ENCODE results near the gene PRRC1. TPM values are rescaled to one million over a fixed set of nuclear protein-coding genes. Genes with fewer than 3 reads are reported as not detected.

Gene PRRC1
- total and polyA plus RNA-seq, 12 donors = 19.1 to 128 (median 47.8) TPM

DNA sequence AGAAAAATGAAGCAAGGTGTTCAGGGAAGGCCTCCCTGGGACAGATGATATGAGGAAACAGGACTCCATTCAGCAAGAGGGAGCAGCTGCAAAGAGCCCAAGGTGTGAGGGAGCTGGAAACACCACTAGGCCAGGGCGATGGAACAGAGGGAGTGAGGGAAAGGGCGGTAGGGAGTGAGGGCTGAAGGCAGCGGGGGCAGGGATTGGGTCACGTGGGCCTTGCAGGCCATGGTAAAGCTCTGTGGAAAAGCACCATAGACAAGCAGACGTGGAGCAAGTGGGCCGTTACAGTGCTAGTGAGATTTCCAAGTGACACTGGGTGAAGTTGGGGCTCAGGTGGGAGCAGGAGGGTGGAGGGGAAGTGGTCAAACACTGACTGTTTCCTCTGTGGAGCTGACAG lies 10.8 kb upstream of the PRRC1 start:
- intact Hi-C loops (cut with DNase I) = no loop called here
- Histone ChIP-seq H3K4me1 (replicated peaks in 1 of 2) (no peaks in the 10 kb centered on the region), H3K9me3 (replicated peaks in 1 of 3) (no peaks in the 10 kb centered on the region), H3K4me3 (no peak overlapping the region), H3K27me3 (no peaks in the 10 kb centered on the region), H3K27ac (no peak overlapping the region), H3K36me3 (replicated peaks in 1 of 2) (no peaks in the 10 kb centered on the region)
- TF ChIP-seq, protein P1, sequence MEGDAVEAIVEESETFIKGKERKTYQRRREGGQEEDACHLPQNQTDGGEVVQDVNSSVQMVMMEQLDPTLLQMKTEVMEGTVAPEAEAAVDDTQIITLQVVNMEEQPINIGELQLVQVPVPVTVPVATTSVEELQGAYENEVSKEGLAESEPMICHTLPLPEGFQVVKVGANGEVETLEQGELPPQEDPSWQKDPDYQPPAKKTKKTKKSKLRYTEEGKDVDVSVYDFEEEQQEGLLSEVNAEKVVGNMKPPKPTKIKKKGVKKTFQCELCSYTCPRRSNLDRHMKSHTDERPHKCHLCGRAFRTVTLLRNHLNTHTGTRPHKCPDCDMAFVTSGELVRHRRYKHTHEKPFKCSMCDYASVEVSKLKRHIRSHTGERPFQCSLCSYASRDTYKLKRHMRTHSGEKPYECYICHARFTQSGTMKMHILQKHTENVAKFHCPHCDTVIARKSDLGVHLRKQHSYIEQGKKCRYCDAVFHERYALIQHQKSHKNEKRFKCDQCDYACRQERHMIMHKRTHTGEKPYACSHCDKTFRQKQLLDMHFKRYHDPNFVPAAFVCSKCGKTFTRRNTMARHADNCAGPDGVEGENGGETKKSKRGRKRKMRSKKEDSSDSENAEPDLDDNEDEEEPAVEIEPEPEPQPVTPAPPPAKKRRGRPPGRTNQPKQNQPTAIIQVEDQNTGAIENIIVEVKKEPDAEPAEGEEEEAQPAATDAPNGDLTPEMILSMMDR (IDR thresholded peaks at IDR 0.05) = no peak
- no peak for TF ChIP-seq POLR2A (IDR thresholded peaks at IDR 0.05)
- no peak for DNase-seq
- WGBS, 4 donors = 80 to 91% (median 83%) methylated on average over 6 of the region's 6 CpGs

- no peak for TF ChIP-seq POLR2A (IDR thresholded peaks at IDR 0.05)
- TF ChIP-seq, protein P1 (IDR thresholded peaks at IDR 0.05) = no peak
- intact Hi-C loops (cut with DNase I) = no loop called here
- Histone ChIP-seq H3K27me3 (no peaks in the 10 kb centered on the region), H3K9me3 (replicated peaks in 1 of 3) (no peaks in the 10 kb centered on the region), H3K36me3 (replicated peaks in 1 of 2) (no peaks in the 10 kb centered on the region), H3K4me1 (replicated peaks in 1 of 2) (no peaks in the 10 kb centered on the region), H3K4me3 (no peak overlapping the region), H3K27ac (no peak overlapping the region)
- no peak for DNase-seq
- WGBS, 4 donors = 35 to 46% (median 43%) methylated on average over 2 of the region's 2 CpGs
These were observed 8.6 kb upstream of the PRRC1 start for GRCh38 chr5:127508644-127509373.

GRCh38 chr5:127513408-127513970 lies 4.0 kb upstream of the PRRC1 start:
- DNase-seq = no peak
- Histone ChIP-seq H3K36me3 (replicated peaks in 1 of 2) (no peaks in the 10 kb centered on the region), H3K27me3 (no peaks in the 10 kb centered on the region), H3K4me1 (replicated peaks in 1 of 2) (peaks cover 0 to 8% of the 10 kb centered on the region in 2 donors), H3K4me3 (no peak overlapping the region), H3K9me3 (replicated peaks in 1 of 3) (no peaks in the 10 kb centered on the region), H3K27ac (no peak overlapping the region)
- TF ChIP-seq, protein P1 (IDR thresholded peaks at IDR 0.05) = no peak
- no peak for TF ChIP-seq POLR2A (IDR thresholded peaks at IDR 0.05)
- intact Hi-C loops (cut with DNase I) = no loop called here
- 30 to 42% (median 38%) methylated on average over 3 of the region's 3 CpGs for WGBS, 4 donors

- H3K36me3 ChIP-seq (replicated peaks in 1 of 2) = no peaks in the 10 kb centered on the region
- intact Hi-C loops (cut with DNase I) = no loop called here
- no peaks in the 10 kb centered on the region for H3K9me3 ChIP-seq (replicated peaks in 1 of 3)
- peaks cover 0 to 22% of the 10 kb centered on the region in 2 donors for H3K4me1 ChIP-seq (replicated peaks in 1 of 2)
- no peaks in the 10 kb centered on the region for H3K27me3 ChIP-seq
- TF ChIP-seq, protein P1 (IDR thresholded peaks at IDR 0.05) = no peak
- WGBS, 4 donors = 88 to 95% (median 90%) methylated on average over 1 of the region's 1 CpG
- H3K4me3 ChIP-seq = no peak overlapping the region
- DNase-seq = no peak
- H3K27ac ChIP-seq = no peak overlapping the region
These were observed 2.6 kb upstream of the PRRC1 start for GRCh38 chr5:127514816-127515215.

Data from adrenal gland (tissue), 12 donors.